ENCODE measurements around the gene STK32C.

- TF ChIP-seq ZNF384 (IDR thresholded peaks at IDR 0.05) (no peak), L3MBTL2 (conservative IDR thresholded peaks at IDR 0.05) (no peak), FOXA1 (IDR thresholded peaks at IDR 0.05) (no peak), FOXK2 (IDR thresholded peaks at IDR 0.05) (no peak), CTBP1 (IDR thresholded peaks at IDR 0.05; ENCODE audit: borderline replicate concordance) (no peak), SP1 (IDR thresholded peaks at IDR 0.05) (no peak)
Observed at GRCh38 chr10:132351611-132352010, 43.9 kb upstream of the STK32C start.

Data from HEK293T (cell line).